ENCODE results near the gene SKI.
"Not testable (repeated sequence)": the region's sequence is repeated elsewhere in the genome, so short reads cannot be mapped to it uniquely, and the experiment has no call there.

SKI gene

GRCh38 chr1:2322581-2323211 is 94.6 kb downstream of the SKI start:
- no peak overlapping the region for H3K4me3 ChIP-seq (ENCODE audit: low read depth, low read length)
- TF ChIP-seq MYC (IDR thresholded peaks at IDR 0.05; ENCODE audit: low read depth, low read length) (no peak), MAX (IDR thresholded peaks at IDR 0.05; ENCODE audit: low read depth, low read length) (no peak), CTCF (IDR thresholded peaks at IDR 0.05; ENCODE audit: low read depth, low read length) (no peak), POLR2A (IDR thresholded peaks at IDR 0.05; ENCODE audit: extremely low read depth, insufficient read length) (no peak)
- no peak for DNase-seq (ENCODE audit: low read depth)

GRCh38 chr1:2323451-2323974 is 95.4 kb downstream of the SKI start:
- no peak for DNase-seq (ENCODE audit: low read depth)
- H3K4me3 ChIP-seq (ENCODE audit: low read depth, low read length), result no peak overlapping the region
- no peak for TF ChIP-seq POLR2A (IDR thresholded peaks at IDR 0.05; ENCODE audit: extremely low read depth, insufficient read length)
- no peak for TF ChIP-seq MAX (IDR thresholded peaks at IDR 0.05; ENCODE audit: low read depth, low read length)
- TF ChIP-seq MYC (IDR thresholded peaks at IDR 0.05; ENCODE audit: low read depth, low read length), result no peak
- no peak for TF ChIP-seq CTCF (IDR thresholded peaks at IDR 0.05; ENCODE audit: low read depth, low read length)

- DNase-seq (ENCODE audit: low read depth), result no peak
- no peak overlapping the region for H3K4me3 ChIP-seq (ENCODE audit: low read depth, low read length)
- TF ChIP-seq MYC (IDR thresholded peaks at IDR 0.05; ENCODE audit: low read depth, low read length), result no peak
- TF ChIP-seq MAX (IDR thresholded peaks at IDR 0.05; ENCODE audit: low read depth, low read length), result no peak
- TF ChIP-seq CTCF (IDR thresholded peaks at IDR 0.05; ENCODE audit: low read depth, low read length), result no peak
- no peak for TF ChIP-seq POLR2A (IDR thresholded peaks at IDR 0.05; ENCODE audit: extremely low read depth, insufficient read length)
Observed at GRCh38 chr1:2324553-2325366, 96.6 kb downstream of the SKI start.

- TF ChIP-seq CTCF (IDR thresholded peaks at IDR 0.05; ENCODE audit: low read depth, low read length), result no peak
- no peak for TF ChIP-seq MYC (IDR thresholded peaks at IDR 0.05; ENCODE audit: low read depth, low read length)
- no peak for TF ChIP-seq POLR2A (IDR thresholded peaks at IDR 0.05; ENCODE audit: extremely low read depth, insufficient read length)
- TF ChIP-seq MAX (IDR thresholded peaks at IDR 0.05; ENCODE audit: low read depth, low read length), result no peak
- no peak for DNase-seq (ENCODE audit: low read depth)
- H3K4me3 ChIP-seq (ENCODE audit: low read depth, low read length), result no peak overlapping the region
Observed at GRCh38 chr1:2326524-2326923, 98.4 kb downstream of the SKI start.

GRCh38 chr1:2327162-2327561 is 99.0 kb downstream of the SKI start:
- not testable (repeated sequence) for H3K4me3 ChIP-seq (ENCODE audit: low read depth, low read length); DNase-seq (ENCODE audit: low read depth)

GRCh38 chr1:2327841-2328240 is 99.7 kb downstream of the SKI start:
- H3K4me3 ChIP-seq (ENCODE audit: low read depth, low read length), result no peak overlapping the region
- no peak for TF ChIP-seq POLR2A (IDR thresholded peaks at IDR 0.05; ENCODE audit: extremely low read depth, insufficient read length)
- no peak for TF ChIP-seq CTCF (IDR thresholded peaks at IDR 0.05; ENCODE audit: low read depth, low read length)
- no peak for TF ChIP-seq MAX (IDR thresholded peaks at IDR 0.05; ENCODE audit: low read depth, low read length)
- no peak for TF ChIP-seq MYC (IDR thresholded peaks at IDR 0.05; ENCODE audit: low read depth, low read length)
- DNase-seq (ENCODE audit: low read depth), result no peak
